ENCODE results near the gene THSD4. TPM values are rescaled to one million over a fixed set of nuclear protein-coding genes. Genes with fewer than 3 reads are reported as not detected.

Gene THSD4
- total RNA-seq = 151 TPM

DNA sequence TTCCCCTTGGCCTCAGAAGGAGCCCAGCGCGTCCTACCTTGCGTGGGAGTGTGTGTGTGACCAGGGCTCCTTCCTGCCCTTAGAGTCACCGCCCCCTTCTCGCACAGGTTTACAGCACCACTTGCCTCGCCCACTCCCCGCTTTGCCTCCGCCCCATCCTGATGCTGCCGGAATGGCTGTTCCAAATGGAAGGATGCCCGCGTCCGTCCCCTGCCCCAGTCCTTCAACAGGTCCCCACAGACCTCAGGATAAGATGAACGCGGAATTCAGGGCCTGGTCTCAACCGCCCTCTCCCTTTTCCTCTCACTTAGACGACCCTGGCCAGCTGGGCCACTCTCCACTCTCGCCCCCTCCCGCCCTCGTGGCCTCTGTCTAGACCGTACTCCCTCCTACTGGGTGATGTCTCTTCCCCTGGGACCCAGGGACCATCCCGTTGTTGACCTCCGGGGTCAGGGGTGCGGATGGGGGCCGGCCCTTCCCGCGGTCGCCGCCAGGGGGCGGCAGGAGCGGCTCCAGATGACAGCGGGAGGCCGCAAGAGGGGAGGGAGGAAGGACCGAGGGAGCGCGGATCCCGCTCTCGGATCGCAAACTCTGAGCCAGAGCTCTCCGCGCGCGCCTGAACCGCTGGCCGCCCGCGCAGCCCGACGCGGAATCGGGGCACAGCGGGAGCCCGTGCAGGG lies at the start of gene THSD4:
TSS of gene THSD4 (plus strand) at position 585 of the 680 bp plus-strand sequence.
- Histone ChIP-seq H3K27me3 (no peaks in the 10 kb centered on the region), H3K9me3 (no peaks in the 10 kb centered on the region), H3K36me3 (no peaks in the 10 kb centered on the region), H3K4me3 (peak within 1 kb of the TSS; percentile 77 to 86), H3K4me1 (peaks cover 0 to 3% of the 10 kb centered on the region in 2 donors), H3K27ac (peak within 1 kb of the TSS; percentile 92 to 94)
- DNase-seq (ENCODE audit: low spot score in 2 of 2) = peak in 1 of 2 donors; percentile 84
- TF ChIP-seq, protein P1, sequence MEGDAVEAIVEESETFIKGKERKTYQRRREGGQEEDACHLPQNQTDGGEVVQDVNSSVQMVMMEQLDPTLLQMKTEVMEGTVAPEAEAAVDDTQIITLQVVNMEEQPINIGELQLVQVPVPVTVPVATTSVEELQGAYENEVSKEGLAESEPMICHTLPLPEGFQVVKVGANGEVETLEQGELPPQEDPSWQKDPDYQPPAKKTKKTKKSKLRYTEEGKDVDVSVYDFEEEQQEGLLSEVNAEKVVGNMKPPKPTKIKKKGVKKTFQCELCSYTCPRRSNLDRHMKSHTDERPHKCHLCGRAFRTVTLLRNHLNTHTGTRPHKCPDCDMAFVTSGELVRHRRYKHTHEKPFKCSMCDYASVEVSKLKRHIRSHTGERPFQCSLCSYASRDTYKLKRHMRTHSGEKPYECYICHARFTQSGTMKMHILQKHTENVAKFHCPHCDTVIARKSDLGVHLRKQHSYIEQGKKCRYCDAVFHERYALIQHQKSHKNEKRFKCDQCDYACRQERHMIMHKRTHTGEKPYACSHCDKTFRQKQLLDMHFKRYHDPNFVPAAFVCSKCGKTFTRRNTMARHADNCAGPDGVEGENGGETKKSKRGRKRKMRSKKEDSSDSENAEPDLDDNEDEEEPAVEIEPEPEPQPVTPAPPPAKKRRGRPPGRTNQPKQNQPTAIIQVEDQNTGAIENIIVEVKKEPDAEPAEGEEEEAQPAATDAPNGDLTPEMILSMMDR (IDR thresholded peaks at IDR 0.05) = peak; percentile 98 to 99 (median 98)
- intact Hi-C loops (cut with DNase I) = loop anchor here (2.0 to 10.0 kb wide), 6 partner anchors 32 to 640 kb away; no protein-coding TSS in a partner anchor

DNA sequence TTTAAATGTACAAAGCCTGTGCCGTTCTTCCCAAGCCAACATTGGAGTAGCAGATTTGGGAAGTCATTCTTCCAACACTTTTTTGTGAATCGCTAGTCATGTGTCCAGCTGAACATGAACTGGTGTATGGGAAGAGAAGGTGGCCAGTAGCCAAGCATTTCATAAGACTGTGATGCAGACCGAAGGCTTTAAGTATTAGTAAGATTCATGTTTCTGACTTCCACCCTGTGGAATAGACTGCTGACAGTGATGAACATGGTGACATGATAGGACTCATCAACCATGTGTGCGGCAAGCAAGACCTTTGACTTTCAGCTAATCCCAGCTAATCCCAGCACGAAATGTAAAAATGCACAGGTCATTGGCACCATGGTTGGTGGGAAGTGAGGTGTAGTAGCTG lies 48.3 kb upstream of the THSD4 start:
- TF ChIP-seq, protein P1 (IDR thresholded peaks at IDR 0.05) = no peak
- H3K4me1 ChIP-seq = no peaks in the 10 kb centered on the region
- H3K36me3 ChIP-seq = no peaks in the 10 kb centered on the region
- DNase-seq (ENCODE audit: low spot score in 2 of 2) = no peak
- no peak overlapping the region for H3K4me3 ChIP-seq
- H3K27me3 ChIP-seq = no peaks in the 10 kb centered on the region
- no peaks in the 10 kb centered on the region for H3K9me3 ChIP-seq
- intact Hi-C loops (cut with DNase I) = no loop called here
- H3K27ac ChIP-seq = no peak overlapping the region

DNA sequence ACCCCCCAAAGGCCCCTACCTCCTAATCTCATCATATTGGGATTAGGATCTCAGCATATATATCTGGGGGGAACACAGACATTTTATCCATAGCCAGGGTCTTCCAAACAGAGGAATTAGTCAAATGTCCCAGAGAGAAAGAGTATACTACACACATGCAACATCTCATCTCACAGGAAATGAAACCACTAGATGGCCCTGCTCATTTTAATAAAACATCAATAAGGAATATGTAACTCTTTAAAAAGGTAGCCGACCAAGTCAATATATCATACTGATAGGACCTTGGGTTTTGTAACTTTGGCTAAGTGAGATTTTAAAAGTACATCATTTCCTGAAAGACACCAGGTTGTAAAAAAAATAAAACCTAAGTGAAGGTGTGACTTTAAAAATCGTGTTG lies 45.6 kb upstream of the THSD4 start:
- Histone ChIP-seq H3K27me3 (no peaks in the 10 kb centered on the region), H3K9me3 (no peaks in the 10 kb centered on the region), H3K27ac (no peak overlapping the region), H3K36me3 (no peaks in the 10 kb centered on the region), H3K4me3 (no peak overlapping the region), H3K4me1 (no peaks in the 10 kb centered on the region)
- intact Hi-C loops (cut with DNase I) = no loop called here
- DNase-seq (ENCODE audit: low spot score in 2 of 2) = no peak
- TF ChIP-seq, protein P1 (IDR thresholded peaks at IDR 0.05) = no peak

DNA sequence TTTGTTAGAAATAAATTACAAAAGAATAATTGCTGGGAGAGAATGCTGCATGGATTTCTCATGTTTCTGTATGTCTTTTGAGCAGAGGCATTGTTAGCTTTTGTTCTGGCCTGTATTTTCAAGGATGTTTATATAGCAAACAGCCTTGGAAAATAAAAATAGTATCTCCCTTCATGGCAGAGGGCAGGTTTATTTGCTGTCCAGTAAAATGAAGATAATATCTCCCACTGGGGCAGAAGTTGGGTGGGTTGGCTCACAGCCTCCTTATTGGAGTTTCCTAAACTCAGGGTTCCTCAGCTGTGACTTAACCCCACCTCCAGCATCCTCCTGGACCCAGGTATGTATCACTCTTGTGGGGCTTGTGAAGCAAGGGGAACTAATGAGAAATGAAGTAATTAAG lies 43.7 kb upstream of the THSD4 start:
- Histone ChIP-seq H3K9me3 (no peaks in the 10 kb centered on the region), H3K4me3 (no peak overlapping the region), H3K36me3 (no peaks in the 10 kb centered on the region), H3K4me1 (no peaks in the 10 kb centered on the region), H3K27me3 (no peaks in the 10 kb centered on the region), H3K27ac (no peak overlapping the region)
- TF ChIP-seq, protein P1 (IDR thresholded peaks at IDR 0.05) = no peak
- intact Hi-C loops (cut with DNase I) = no loop called here
- no peak for DNase-seq (ENCODE audit: low spot score in 2 of 2)

DNA sequence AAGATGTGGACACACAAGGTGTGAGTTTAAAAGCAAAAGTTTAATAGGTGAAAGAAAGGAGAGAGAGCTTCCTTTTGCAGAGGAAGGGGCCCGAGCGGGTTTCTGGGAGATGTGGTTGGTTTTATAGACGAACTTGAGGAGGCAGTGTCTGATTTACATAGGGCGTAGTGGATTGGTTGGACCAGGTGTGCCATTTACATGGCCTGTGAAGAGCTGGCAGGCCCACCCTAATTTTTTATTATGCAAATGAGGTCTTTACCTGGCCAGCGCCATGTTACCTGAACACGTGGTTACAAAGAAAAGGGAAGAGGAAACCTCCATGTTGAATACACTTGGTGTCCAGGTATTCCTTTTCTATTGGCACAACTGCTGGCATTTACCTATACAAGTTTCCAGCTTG lies 42.8 kb upstream of the THSD4 start:
- Histone ChIP-seq H3K4me1 (no peaks in the 10 kb centered on the region), H3K27ac (no peak overlapping the region), H3K36me3 (no peaks in the 10 kb centered on the region), H3K4me3 (no peak overlapping the region), H3K27me3 (no peaks in the 10 kb centered on the region), H3K9me3 (no peaks in the 10 kb centered on the region)
- intact Hi-C loops (cut with DNase I) = no loop called here
- no peak for DNase-seq (ENCODE audit: low spot score in 2 of 2)
- TF ChIP-seq, protein P1 (IDR thresholded peaks at IDR 0.05) = no peak

Data from ascending aorta (tissue), 2 donors.